Ammon's horn (tissue), 1 donor: ENCODE measurements around the gene ASCC3.

Experiments
- DNase-seq: peaks from one replicate; pipeline ENCODE4 v3.0.0-alpha.2; 2016; ENCODE audit warnings: low spot score

ASCC3 gene

GRCh38 chr6:100724222-100724621 is 156.9 kb downstream of the ASCC3 start:
- no peak for DNase-seq

GRCh38 chr6:100721256-100721655 is 159.9 kb downstream of the ASCC3 start:
- no peak for DNase-seq

GRCh38 chr6:100719883-100720682 is 161.0 kb downstream of the ASCC3 start:
- peak; percentile 32 for DNase-seq

GRCh38 chr6:100712997-100713396 is 168.1 kb downstream of the ASCC3 start:
- DNase-seq: no peak

GRCh38 chr6:100706491-100706890 is 174.6 kb downstream of the ASCC3 start:
- no peak for DNase-seq

- no peak for DNase-seq
These were observed 176.2 kb downstream of the ASCC3 start for GRCh38 chr6:100704961-100705360.

GRCh38 chr6:100701728-100702127 is 179.4 kb downstream of the ASCC3 start:
- DNase-seq: no peak

GRCh38 chr6:100700009-100700408 is 181.1 kb downstream of the ASCC3 start:
- no peak for DNase-seq

- DNase-seq: no peak
These were observed 185.7 kb downstream of the ASCC3 start for GRCh38 chr6:100695445-100695844.

GRCh38 chr6:100693249-100693927 is 187.7 kb downstream of the ASCC3 start:
- no peak for DNase-seq

GRCh38 chr6:100691972-100692371 is 189.2 kb downstream of the ASCC3 start:
- no peak for DNase-seq

- DNase-seq: no peak
These were observed 194.9 kb downstream of the ASCC3 start for GRCh38 chr6:100686216-100686615.

GRCh38 chr6:100685747-100686146 is 195.4 kb downstream of the ASCC3 start:
- no peak for DNase-seq

GRCh38 chr6:100680163-100680562 is 201.0 kb downstream of the ASCC3 start:
- DNase-seq: no peak

GRCh38 chr6:100678027-100678426 is 203.1 kb downstream of the ASCC3 start:
- no peak for DNase-seq

GRCh38 chr6:100677240-100677639 is 203.9 kb downstream of the ASCC3 start:
- no peak for DNase-seq

- DNase-seq: no peak
These were observed 207.5 kb downstream of the ASCC3 start for GRCh38 chr6:100673641-100674040.

GRCh38 chr6:100671740-100672139 is 209.4 kb downstream of the ASCC3 start:
- peak; percentile 31 for DNase-seq

GRCh38 chr6:100670056-100670455 is 211.1 kb downstream of the ASCC3 start:
- no peak for DNase-seq

- DNase-seq: no peak
These were observed 216.1 kb downstream of the ASCC3 start for GRCh38 chr6:100665041-100665380.

- peak; percentile 54 for DNase-seq
These were observed 216.7 kb downstream of the ASCC3 start for GRCh38 chr6:100664274-100665040.

GRCh38 chr6:100663219-100663863 is 217.8 kb downstream of the ASCC3 start:
- no peak for DNase-seq
